H1 (cell line): ENCODE data around the gene ARHGEF4. TPM values are rescaled to one million over a fixed set of nuclear protein-coding genes. Genes with fewer than 3 reads are reported as not detected.

Source experiments
- BRCA1 ChIP-seq: IDR thresholded peaks from 2 replicates; pipeline ENCODE4 v1.6.1; 2012; ENCODE audit warnings: low read depth, low read length, improper control_type of control experiment
- CHD7 ChIP-seq: fragments of 300-600 bp; sonication (generic); IDR thresholded peaks from 2 replicates; pipeline ENCODE4 v1.7.1; 2012; ENCODE audit warnings: low read length, moderate library complexity, mild to moderate bottlenecking, inconsistent platforms; ENCODE audit not compliant: insufficient replicate concordance
- E2F6 ChIP-seq: IDR thresholded peaks from 2 replicates; pipeline ENCODE4 v1.6.1; 2012; ENCODE audit warnings: inconsistent platforms
- FOSL1 ChIP-seq: IDR thresholded peaks from 2 replicates; pipeline ENCODE4 v1.6.1; 2011; ENCODE audit warnings: mild to moderate bottlenecking, low read depth, low read length, moderate library complexity; ENCODE audit not compliant: insufficient read depth
- NANOG ChIP-seq: IDR thresholded peaks from 2 replicates; pipeline ENCODE4 v1.6.1; 2011; ENCODE audit warnings: low read length, low read depth, mild to moderate bottlenecking, inconsistent platforms; ENCODE audit not compliant: insufficient read depth, poor library complexity, severe bottlenecking
- RXRA ChIP-seq: IDR thresholded peaks from 2 replicates; pipeline ENCODE4 v1.6.1; 2011; ENCODE audit warnings: low read depth, mild to moderate bottlenecking, low read length, moderate library complexity; ENCODE audit not compliant: insufficient read depth
- SAP30 ChIP-seq: fragments of 300-600 bp; sonication (generic); IDR thresholded peaks from 2 replicates; pipeline ENCODE4 v1.7.1; 2012; ENCODE audit warnings: low read length, moderate library complexity, mild to moderate bottlenecking, inconsistent platforms; ENCODE audit not compliant: insufficient read depth, insufficient replicate concordance
- SP2 ChIP-seq: IDR thresholded peaks from 2 replicates; pipeline ENCODE4 v1.6.1; 2012; ENCODE audit warnings: mild to moderate bottlenecking, low read length, inconsistent platforms
- SP4 ChIP-seq: IDR thresholded peaks from 2 replicates; pipeline ENCODE4 v1.6.1; 2012; ENCODE audit warnings: low read length, inconsistent platforms
- polyA plus RNA-seq, 7 experiments: library from polyadenylated mRNA; depleted of rRNA in 3 of 7; stranded (reverse) in 5 of 7; unstranded in 2 of 7; fragments of >200 nt in 5 of 7; fragments of 200-250 nt in 2 of 7; gene quantifications; 1 replicate in 5 of 7; 2 replicates in 1 of 7; 4 replicates in 1 of 7; pipeline versions ENCODE4 v1.2.1 to v1.2.3, GENCODE V29; 2011 to 2013; ENCODE audit warnings: missing spikeins in 2 of 7, mixed read lengths in 2 of 7
- total RNA-seq: library from RNA; stranded (reverse); fragmentation: NEBNext Ultra II Directional; extraction: Animal tissue kit (Norgen Biotek cat#: 25700); gene quantifications from 2 replicates; pipeline ENCODE4 v1.2.1, GENCODE V29; 2021

ARHGEF4 gene
- total and polyA plus RNA-seq, 2 of the 8 experiments (the other 6 are each of a cell fraction or from before 2014, with no cell fraction given): 10.6 to 14.6 TPM

GRCh38 chr2:130887643-130888042 lies 50.9 kb downstream of the ARHGEF4 start (continued):
- TF ChIP-seq CHD7 (no peak), E2F6 (no peak), SP4 (no peak), NANOG (no peak), FOSL1 (no peak), BRCA1 (no peak), RXRA (no peak), SP2 (no peak), SAP30 (no peak)
- TF ChIP-seq, all 59 proteins: peak for 0
